SJCRH30 (cell line): Measurements from ENCODE around the gene DEPDC1. TPM values are rescaled to one million over a fixed set of nuclear protein-coding genes. Genes with fewer than 3 reads are reported as not detected.
"Not testable (repeated sequence)": the region's sequence is repeated elsewhere in the genome, so short reads cannot be mapped to it uniquely, and the experiment has no call there.

ENCODE experiments used
- DNase-seq, 2 experiments: peaks; one replicate each; pipeline ENCODE4 v3.0.0-alpha.2; 2015 to 2020
- H3K27ac ChIP-seq: fragments of 250-450 bp; sonication (Bioruptor Pico); 2 replicates; pipeline ENCODE4 v1.5.1; 2020; ENCODE audit warnings: mild to moderate bottlenecking, moderate library complexity
- H3K27me3 ChIP-seq: fragments of 250-450 bp; sonication (Bioruptor Pico); 2 replicates; pipeline ENCODE4 v1.5.1; 2020; ENCODE audit warnings: mild to moderate bottlenecking, moderate library complexity
- H3K36me3 ChIP-seq: fragments of 250-450 bp; sonication (Bioruptor Pico); 2 replicates; pipeline ENCODE4 v1.5.1; 2020; ENCODE audit warnings: mild to moderate bottlenecking, moderate library complexity
- H3K4me1 ChIP-seq: fragments of 250-450 bp; sonication (Bioruptor Pico); 2 replicates; pipeline ENCODE4 v1.5.1; 2020; ENCODE audit warnings: mild to moderate bottlenecking, moderate library complexity
- H3K4me3 ChIP-seq: fragments of 250-450 bp; sonication (Bioruptor Pico); 2 replicates; pipeline ENCODE4 v1.5.1; 2020; ENCODE audit warnings: mild to moderate bottlenecking, moderate library complexity
- H3K9me3 ChIP-seq: fragments of 250-450 bp; sonication (Bioruptor Pico); replicated peaks from 2 replicates; pipeline ENCODE4 v1.5.1; 2020; ENCODE audit warnings: mild to moderate bottlenecking, moderate library complexity
- total RNA-seq: library from RNA; depleted of rRNA; stranded (reverse); fragments of >200 nt; shearing (Covaris generic); gene quantifications from 2 replicates; pipeline ENCODE4 v1.2.3, GENCODE V29; 2014

Gene DEPDC1
- total RNA-seq, 1 experiment from 2014 or later: 62.1 TPM

DNA sequence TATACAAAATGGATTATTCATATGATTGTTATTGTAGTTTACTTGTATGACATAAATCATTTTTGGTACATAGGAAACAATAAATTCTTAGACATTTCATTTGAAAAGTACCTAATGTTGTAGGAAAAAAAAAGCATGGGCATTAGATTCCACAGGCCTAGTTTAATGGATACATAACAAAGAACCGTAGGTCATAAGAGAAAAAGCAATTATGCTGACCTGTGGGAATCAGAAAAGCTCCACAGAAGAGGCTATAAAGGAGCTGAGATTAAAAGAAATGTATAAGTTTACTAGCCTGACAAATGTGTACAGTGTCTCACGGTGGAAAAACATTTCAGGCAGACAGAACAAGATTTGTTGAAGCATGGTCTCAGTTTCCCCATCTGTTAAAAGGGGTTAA lies 3.7 kb downstream of the DEPDC1 start:
- H3K27ac ChIP-seq: no peak overlapping the region
- no peak overlapping the region for H3K4me3 ChIP-seq
- peaks cover 52% of the 10 kb centered on the region for H3K36me3 ChIP-seq
- no peaks in the 10 kb centered on the region for H3K9me3 ChIP-seq
- no peaks in the 10 kb centered on the region for H3K27me3 ChIP-seq
- peaks cover 4% of the 10 kb centered on the region; the same call in 1 of the 2 replicates for H3K4me1 ChIP-seq
- no peak for DNase-seq

DNA sequence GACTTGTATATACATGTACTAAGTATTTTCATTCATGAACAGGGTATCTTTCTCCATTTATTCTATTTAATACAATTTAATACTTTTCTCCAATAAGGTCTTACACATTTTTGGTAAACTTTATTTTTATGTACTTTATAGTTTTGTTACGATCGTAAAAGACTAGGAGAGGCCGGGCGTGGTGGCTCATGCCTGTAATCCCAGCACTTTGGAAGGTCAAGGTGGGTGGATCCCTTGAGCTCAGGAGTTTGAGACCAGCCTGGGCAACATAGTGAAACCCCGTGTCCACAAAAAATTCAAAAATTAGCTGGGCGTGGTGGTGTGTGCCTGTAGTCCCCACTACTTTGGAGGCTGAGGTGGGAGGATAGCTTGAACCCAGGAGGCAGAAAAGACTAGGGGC lies 4.6 kb downstream of the DEPDC1 start:
- DNase-seq, H3K4me1 ChIP-seq, H3K9me3 ChIP-seq, H3K27me3 ChIP-seq, H3K27ac ChIP-seq, H3K4me3 ChIP-seq: not testable (repeated sequence)
- H3K36me3 ChIP-seq: peaks cover 61% of the 10 kb centered on the region

DNA sequence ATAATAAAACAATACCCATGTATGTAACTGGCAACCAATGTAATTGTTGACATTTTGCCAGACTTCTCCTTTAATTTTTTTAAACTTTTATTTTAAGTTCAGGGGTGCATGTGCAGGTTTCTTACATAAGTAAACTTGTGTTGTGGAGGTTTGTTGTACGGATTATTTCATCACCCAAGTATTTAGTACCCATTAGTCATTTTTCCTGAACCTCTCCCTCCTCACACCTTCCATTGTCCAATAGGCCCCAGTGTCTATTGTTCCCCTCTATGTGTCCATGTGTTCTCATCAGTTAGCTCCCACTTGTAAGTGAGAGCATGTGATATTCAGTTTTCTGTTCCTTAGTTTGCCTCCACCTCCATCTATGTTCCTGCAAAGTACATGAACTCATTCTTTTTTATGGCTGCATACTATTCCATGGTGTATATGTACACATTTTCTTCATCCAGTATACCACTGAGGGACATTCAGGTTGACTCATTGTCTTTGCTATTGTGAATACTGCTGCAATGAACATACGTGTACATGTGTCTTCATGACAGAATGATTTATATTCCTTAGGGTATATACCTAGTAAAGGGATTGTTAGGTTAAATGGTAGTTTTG lies 6.7 kb downstream of the DEPDC1 start:
- H3K27ac ChIP-seq: no peak overlapping the region
- H3K4me3 ChIP-seq: no peak overlapping the region
- H3K9me3 ChIP-seq: no peaks in the 10 kb centered on the region
- peaks cover under 1% of the 10 kb centered on the region; the same call in 1 of the 2 replicates for H3K4me1 ChIP-seq
- H3K27me3 ChIP-seq: no peaks in the 10 kb centered on the region
- peaks cover 79% of the 10 kb centered on the region for H3K36me3 ChIP-seq
- no peak for DNase-seq

DNA sequence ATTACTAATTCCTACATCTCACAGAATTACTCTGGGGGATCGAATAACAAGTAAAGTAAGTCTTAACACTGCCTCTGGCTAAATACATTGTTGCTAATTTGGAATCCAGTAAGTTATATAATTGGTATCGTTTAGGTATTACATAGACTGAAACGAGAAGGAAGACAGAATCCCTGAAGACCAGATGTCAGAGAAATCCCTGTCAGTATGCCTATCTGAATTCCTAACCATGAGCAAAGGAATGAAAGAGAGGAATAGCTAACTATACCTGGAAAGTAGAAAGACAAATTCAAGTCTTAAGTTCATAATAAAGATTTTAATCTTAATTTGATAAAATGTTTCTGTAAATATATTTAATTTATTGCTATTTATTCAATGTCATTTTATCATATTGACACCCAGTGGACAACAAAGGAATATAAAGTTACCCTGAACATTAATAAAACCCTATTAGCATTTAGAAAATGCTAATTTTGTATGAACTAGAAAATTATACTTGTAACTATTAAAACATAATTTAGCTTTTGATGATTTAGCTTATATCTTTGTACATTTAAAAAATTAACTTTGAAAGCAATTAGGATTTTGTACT lies 11.4 kb downstream of the DEPDC1 start:
- H3K27ac ChIP-seq: no peak overlapping the region
- no peak overlapping the region for H3K4me3 ChIP-seq
- no peak for DNase-seq
- H3K27me3 ChIP-seq: no peaks in the 10 kb centered on the region
- no peaks in the 10 kb centered on the region for H3K9me3 ChIP-seq
- H3K36me3 ChIP-seq: peaks cover 89% of the 10 kb centered on the region
- no peaks in the 10 kb centered on the region for H3K4me1 ChIP-seq

DNA sequence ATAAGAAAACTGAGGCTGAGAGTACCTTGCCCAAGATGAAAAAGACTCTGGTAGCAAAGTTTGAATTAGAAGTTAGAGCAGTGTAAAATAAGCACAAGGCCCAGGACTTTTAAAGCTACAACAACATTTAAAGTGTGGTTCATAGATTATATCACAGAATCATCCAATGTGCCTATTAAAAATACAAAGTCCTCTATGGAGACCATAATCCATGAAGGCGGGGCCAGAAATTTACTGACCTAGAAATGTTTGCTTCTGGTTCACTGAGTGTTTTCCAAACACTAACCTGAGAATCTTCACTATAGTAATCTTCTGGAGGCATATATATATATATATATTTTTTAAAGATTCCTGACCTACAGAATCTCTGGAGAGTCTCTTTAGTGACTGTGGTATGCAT lies 12.3 kb downstream of the DEPDC1 start:
- H3K27ac ChIP-seq: no peak overlapping the region
- DNase-seq: no peak
- H3K4me1 ChIP-seq: no peaks in the 10 kb centered on the region
- H3K9me3 ChIP-seq: no peaks in the 10 kb centered on the region
- H3K27me3 ChIP-seq: no peaks in the 10 kb centered on the region
- no peak overlapping the region for H3K4me3 ChIP-seq
- H3K36me3 ChIP-seq: peaks cover 87% of the 10 kb centered on the region

DNA sequence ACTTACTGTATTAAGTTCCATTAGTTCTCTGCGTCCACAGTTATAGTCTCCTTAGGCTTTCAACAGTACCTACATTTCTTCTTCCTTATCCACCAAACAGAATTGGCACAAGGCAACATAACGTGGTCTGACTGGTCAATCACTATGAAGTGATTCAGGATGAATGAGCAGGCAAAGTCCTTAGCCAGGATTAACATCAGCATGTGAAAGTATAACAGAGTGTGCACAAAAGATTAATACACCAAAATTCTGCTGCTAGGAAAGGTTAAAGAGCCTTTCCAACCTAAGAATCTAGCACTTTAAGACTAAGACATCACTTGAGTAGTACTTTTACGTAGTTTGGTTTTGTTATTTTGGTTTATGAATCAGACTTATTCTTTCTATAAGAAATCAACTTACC lies 15.8 kb downstream of the DEPDC1 start:
- DNase-seq: no peak
- Histone ChIP-seq H3K4me1 (no peaks in the 10 kb centered on the region), H3K4me3 (no peak overlapping the region), H3K36me3 (peaks cover 84% of the 10 kb centered on the region), H3K9me3 (no peaks in the 10 kb centered on the region), H3K27ac (no peak overlapping the region), H3K27me3 (no peaks in the 10 kb centered on the region)

DNA sequence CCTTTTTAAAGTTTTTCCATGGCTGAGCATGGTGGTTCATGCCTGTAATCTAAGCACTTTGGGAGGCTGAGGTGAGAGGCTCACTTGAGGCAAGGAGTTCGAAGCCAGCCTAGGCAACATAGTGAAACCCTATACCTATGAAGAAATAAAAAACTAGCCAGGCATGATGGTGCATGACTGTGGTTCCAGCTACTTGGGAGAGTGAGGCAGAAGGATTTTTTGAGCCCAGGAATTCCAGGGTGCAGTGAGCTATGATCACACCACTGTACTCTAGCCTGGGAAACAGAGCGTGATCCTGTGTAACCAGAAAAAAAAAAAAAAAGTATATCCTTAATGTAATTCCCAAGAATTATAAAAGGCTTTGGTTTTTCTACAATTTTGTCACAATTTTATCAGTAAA lies 17.4 kb downstream of the DEPDC1 start:
- H3K4me3 ChIP-seq: no peak overlapping the region
- H3K9me3 ChIP-seq: no peaks in the 10 kb centered on the region
- H3K27me3 ChIP-seq: no peaks in the 10 kb centered on the region
- no peak for DNase-seq
- H3K36me3 ChIP-seq: peaks cover 80% of the 10 kb centered on the region
- no peak overlapping the region for H3K27ac ChIP-seq
- no peaks in the 10 kb centered on the region for H3K4me1 ChIP-seq

DNA sequence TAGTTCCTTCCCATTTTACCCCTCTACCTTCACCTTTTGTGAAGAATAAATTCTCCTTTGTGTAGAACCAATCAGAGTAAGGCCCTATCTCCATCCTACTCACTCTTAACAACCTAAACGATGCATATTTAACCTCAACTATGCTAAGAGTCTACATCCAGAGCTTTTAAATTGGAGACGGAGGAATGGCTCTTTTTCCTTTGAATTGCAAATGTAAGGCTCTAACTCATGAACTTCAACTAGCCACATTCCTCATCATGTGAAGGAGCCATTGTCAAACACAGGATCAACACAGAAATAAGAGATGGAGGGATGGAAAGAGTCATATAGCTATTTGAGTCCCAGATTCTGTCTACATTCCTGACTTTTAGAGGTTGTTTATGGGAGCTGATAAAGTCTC lies 18.2 kb downstream of the DEPDC1 start:
- Histone ChIP-seq H3K4me3 (no peak overlapping the region), H3K36me3 (peaks cover 76% of the 10 kb centered on the region), H3K9me3 (no peaks in the 10 kb centered on the region), H3K27ac (no peak overlapping the region), H3K4me1 (no peaks in the 10 kb centered on the region), H3K27me3 (no peaks in the 10 kb centered on the region)
- no peak for DNase-seq

DNA sequence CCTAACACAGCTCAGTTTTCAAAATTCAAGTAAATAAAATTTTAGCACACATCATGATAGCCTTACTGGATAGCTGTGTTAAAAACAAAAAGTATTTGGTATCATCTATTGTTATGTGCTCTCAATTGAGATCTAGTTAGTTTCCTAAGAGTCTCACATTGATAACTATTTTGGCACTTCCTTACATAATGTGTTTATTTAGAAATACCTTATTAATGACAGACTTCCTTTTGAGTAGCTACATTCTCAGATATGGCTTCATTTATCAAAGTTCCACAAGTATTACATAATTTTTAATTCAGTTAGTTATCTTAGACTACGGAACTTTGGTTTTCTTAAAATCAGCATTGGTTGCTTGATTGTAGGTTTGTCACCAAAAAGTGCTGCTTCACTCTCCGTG lies 20.3 kb downstream of the DEPDC1 start:
- not testable (repeated sequence) for H3K27me3 ChIP-seq, H3K9me3 ChIP-seq, DNase-seq, H3K4me3 ChIP-seq, H3K4me1 ChIP-seq, H3K27ac ChIP-seq
- peaks cover 60% of the 10 kb centered on the region for H3K36me3 ChIP-seq

DNA sequence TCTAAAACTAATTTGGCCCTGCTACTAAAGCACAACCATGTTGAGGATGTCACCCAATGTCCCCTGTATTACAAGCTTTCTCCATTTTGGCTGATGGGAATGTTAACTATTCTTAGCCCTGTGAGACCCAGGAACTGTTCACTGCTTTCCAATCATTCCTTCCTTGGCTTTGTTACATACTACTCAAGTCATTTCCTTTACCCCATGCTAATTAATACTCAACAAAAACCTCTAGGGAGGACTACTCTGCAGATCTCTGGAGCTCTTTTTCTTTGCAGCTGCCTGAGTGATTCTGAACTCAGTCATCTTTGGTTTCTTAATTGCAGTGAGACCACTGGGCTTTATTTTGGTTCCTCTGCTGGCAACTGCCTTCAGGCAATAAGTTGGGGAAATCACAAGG lies 23.8 kb downstream of the DEPDC1 start:
- no peak for DNase-seq
- H3K36me3 ChIP-seq: peaks cover 29% of the 10 kb centered on the region
- H3K4me1 ChIP-seq: peaks cover 4% of the 10 kb centered on the region
- H3K27ac ChIP-seq: no peak overlapping the region
- H3K4me3 ChIP-seq: no peak overlapping the region
- H3K9me3 ChIP-seq: 0 out of 2 replicates have a peak, but pooled peaks cover 3% of the 10 kb centered on the region
- H3K27me3 ChIP-seq: no peaks in the 10 kb centered on the region

DNA sequence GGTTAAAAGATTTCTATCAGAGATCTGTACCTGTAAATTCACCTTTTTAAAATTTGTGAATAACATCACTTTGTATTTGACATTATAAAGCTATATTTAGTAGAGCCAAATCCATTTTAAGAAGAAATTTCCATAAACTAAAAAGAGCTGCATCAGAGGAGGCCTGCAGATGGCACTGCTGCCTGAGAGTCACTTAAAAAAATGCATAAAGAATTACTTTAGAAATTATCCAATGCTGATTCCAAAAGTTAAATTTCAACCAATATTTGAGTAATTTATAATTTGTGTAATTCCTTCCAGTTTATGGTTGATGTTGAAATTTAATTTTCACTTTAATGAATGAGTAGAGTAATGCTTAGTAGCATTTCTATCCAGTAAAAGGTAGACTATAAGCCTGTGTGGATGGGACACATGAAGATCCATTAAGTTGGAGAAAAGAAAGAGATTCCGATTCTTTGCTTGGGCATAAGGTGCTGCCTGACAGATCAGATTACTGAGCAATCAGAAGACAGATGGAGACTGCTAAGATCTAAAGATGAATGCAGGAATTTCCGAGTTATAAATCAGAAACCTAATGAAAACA lies 26.4 kb downstream of the DEPDC1 start:
- no peak overlapping the region for H3K4me3 ChIP-seq
- 0 out of 2 replicates have a peak, but pooled peaks cover 3% of the 10 kb centered on the region for H3K9me3 ChIP-seq
- DNase-seq: peak in 1 of 2 experiments; percentile 19
- H3K4me1 ChIP-seq: peaks cover 4% of the 10 kb centered on the region
- peaks cover 9% of the 10 kb centered on the region for H3K36me3 ChIP-seq
- H3K27ac ChIP-seq: no peak overlapping the region
- no peaks in the 10 kb centered on the region for H3K27me3 ChIP-seq

DNA sequence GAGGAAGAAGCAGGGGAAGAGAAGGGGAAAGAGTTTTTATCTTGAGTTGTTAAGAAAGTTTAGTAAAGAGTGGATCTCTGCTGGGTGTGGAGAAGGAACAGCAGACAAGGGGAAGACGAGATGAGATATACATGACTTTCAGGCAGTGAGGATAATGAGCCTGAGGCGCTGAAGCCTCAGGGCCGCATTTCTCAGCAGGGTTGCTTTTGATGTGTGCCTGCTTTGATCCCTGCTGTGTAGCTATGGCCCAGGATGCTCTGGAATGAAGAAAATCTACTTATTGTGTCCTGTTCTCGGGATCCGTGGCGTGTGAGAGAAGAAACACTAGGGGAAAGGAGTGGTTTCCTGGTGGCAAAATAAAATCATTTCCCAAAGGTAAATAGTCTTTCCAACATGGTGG lies 32.0 kb downstream of the DEPDC1 start:
- H3K27me3 ChIP-seq: no peaks in the 10 kb centered on the region; the same call in 1 of the 2 replicates

DNA sequence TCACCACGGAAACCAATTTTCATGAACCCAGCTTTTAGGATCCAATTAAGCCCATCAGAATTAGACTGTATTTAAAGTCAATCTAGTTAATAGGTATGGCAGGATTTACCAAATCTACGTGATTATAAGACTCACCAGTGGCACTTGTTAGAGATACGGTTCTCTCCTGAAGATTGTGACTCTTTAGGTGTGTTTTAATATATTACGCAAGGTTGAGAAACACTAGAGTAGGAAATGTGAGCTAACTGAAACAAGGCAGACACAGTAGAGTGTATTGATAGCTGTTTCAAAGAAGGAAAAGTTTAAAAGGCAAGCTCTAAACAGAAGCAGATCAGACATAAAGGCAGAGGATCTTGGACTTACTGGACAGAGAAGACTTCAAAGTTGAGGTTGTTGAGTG lies 35.9 kb downstream of the DEPDC1 start:
- no peaks in the 10 kb centered on the region for H3K36me3 ChIP-seq
- no peaks in the 10 kb centered on the region for H3K9me3 ChIP-seq
- H3K27ac ChIP-seq: no peak overlapping the region
- no peaks in the 10 kb centered on the region for H3K4me1 ChIP-seq
- DNase-seq: no peak
- no peak overlapping the region for H3K4me3 ChIP-seq
- no peaks in the 10 kb centered on the region; the same call in 1 of the 2 replicates for H3K27me3 ChIP-seq

More for the DNA sequence above, 32.0 kb downstream of the DEPDC1 start:
- H3K4me3 ChIP-seq: no peak overlapping the region
- no peaks in the 10 kb centered on the region for H3K36me3 ChIP-seq
- H3K4me1 ChIP-seq: no peaks in the 10 kb centered on the region
- no peak overlapping the region for H3K27ac ChIP-seq
- no peaks in the 10 kb centered on the region for H3K9me3 ChIP-seq
- no peak for DNase-seq

DNA sequence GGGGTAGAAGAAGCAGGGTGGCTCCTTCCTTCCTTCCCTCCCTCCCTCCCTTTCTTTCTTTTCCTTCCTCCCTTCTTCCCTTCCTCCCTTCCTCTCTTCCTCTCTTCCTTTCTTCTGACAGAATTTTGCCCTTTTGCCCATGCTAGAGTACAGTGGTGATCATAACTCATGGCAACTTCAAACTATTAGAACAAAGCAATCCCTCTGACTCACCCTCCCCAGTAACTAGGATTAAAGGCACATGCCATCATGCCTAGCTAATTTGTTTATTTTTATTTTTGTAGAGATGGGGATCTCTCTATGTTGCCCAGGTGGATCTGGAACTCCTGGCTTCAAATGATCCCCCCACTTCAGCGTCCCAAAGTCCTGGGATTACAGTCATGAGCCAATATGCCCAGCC lies 37.1 kb downstream of the DEPDC1 start:
- Histone ChIP-seq H3K9me3 (no peaks in the 10 kb centered on the region), H3K27ac (no peak overlapping the region), H3K4me3 (no peak overlapping the region), H3K27me3 (no peaks in the 10 kb centered on the region), H3K4me1 (no peaks in the 10 kb centered on the region), H3K36me3 (no peaks in the 10 kb centered on the region)
- no peak for DNase-seq

DNA sequence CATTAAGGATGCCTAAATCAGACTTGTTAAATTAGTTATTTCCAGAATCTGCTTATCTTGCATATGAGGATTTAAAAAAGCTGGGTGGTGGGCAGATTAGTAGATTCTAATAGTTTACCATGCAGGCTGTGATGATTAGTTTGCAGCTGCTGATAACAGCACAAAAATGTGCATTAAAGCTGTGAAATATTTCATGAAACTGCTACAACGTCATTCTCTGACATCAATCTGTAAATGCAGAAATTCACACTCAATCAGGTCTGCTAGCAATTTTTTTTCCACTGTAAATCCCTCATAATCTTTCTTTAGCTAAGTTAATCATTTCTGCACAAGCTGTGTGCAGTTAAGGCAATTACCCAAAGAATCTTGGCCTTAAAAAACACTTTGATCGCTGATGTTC lies 37.8 kb downstream of the DEPDC1 start:
- Histone ChIP-seq H3K9me3 (no peaks in the 10 kb centered on the region), H3K27ac (no peak overlapping the region), H3K4me1 (no peaks in the 10 kb centered on the region), H3K27me3 (no peaks in the 10 kb centered on the region), H3K4me3 (no peak overlapping the region), H3K36me3 (no peaks in the 10 kb centered on the region)
- no peak for DNase-seq

DNA sequence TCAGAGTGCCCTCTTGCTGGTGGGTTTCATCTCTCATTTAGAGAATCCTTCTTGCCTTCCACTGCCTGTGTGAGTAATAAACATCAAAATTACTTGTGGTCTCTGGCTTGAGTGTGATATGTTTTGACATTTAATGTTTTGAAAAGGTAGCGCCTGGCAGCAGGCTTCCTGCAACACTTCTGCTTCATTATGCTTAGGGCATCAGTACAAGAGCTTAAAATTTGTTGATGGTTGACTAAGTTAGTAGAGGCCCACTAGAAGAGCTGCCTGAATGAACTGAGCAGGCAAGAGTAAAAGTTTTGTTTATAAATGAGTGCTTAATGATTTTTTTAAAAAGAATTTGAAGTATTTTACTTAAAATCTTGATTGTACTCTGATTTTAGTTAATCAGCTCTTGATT lies 40.7 kb downstream of the DEPDC1 start:
- H3K27ac ChIP-seq: no peak overlapping the region
- no peak for DNase-seq
- no peaks in the 10 kb centered on the region for H3K9me3 ChIP-seq
- H3K4me3 ChIP-seq: no peak overlapping the region
- H3K27me3 ChIP-seq: no peaks in the 10 kb centered on the region
- H3K4me1 ChIP-seq: no peaks in the 10 kb centered on the region
- no peaks in the 10 kb centered on the region for H3K36me3 ChIP-seq
